ENCODE data around the gene FAXDC2.

FAXDC2 gene

DNA sequence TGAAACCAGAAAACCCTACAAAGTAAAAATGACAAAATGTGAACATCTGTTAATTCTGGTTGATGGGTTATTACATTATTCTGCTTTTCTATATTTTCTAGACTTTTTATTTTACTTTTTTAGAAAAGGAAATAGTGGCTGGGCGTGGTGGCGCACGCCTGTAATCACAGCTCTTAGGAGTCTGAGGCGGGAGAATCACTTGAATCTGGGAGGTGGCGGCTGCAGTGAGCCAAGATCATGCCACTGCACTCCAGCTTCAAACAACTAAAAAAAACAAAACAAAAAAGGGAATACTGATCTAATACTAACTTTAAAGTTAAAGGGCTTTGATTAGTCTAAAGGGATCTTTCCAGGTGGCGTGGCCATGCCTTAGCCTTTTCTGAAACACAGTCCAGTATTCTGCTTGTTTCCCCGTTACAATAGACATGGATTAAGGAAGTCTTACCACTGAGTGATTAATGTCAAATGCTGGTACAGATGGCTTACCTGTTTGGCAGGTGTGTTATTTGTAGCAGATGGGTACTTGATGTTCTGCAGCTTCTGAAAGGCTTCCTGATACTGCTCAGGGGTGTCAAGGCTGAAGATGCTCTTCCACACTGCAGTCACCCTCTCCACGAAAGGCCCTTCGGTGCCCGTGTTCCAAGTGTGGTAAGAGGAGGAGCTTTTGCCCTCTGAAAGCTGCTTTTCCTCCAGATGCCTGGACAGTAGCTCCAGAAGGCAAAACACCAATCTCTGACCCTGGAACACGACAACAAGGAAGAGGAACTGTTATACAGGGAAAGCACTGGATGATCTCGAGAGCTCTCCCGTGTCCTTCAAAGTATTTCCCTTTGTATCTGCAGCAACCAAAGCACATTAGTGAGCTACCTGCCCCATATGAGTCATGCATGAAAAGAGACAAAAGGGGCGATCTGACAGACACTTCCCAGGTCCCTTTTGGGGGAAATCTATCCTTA lies 45.5 kb upstream of the FAXDC2 start:
- H3K4me3 ChIP-seq (ENCODE audit: low read depth, low read length) = no peak overlapping the region
- no peaks in the 10 kb centered on the region for H3K27me3 ChIP-seq (ENCODE audit: insufficient read depth, low read depth, severe bottlenecking)
- H3K27ac ChIP-seq = no peak overlapping the region
- H3K36me3 ChIP-seq = peaks cover 80% of the 10 kb centered on the region
- no peaks in the 10 kb centered on the region for H3K9me3 ChIP-seq (ENCODE audit: severe bottlenecking)
- TF ChIP-seq CTCF (IDR thresholded peaks at IDR 0.05; ENCODE audit: low read depth, low read length) = no peak
- DNase-seq = no peak

GRCh38 chr5:154893381-154893780 lies 43.0 kb upstream of the FAXDC2 start:
- no peak for DNase-seq

GRCh38 chr5:154892369-154892771 lies 42.0 kb upstream of the FAXDC2 start:
- Histone ChIP-seq H3K27me3 (ENCODE audit: insufficient read depth, low read depth, severe bottlenecking) (no peaks in the 10 kb centered on the region), H3K4me3 (ENCODE audit: low read depth, low read length) (no peak overlapping the region), H3K27ac (no peak overlapping the region), H3K9me3 (ENCODE audit: severe bottlenecking) (no peaks in the 10 kb centered on the region), H3K36me3 (peaks cover 79% of the 10 kb centered on the region)
- no peak for DNase-seq
- TF ChIP-seq CTCF (IDR thresholded peaks at IDR 0.05; ENCODE audit: low read depth, low read length) = no peak

More at GRCh38 chr5:154893381-154893780, 43.0 kb upstream of the FAXDC2 start:
- Histone ChIP-seq H3K9me3 (ENCODE audit: severe bottlenecking) (no peaks in the 10 kb centered on the region), H3K27ac (no peak overlapping the region), H3K4me3 (ENCODE audit: low read depth, low read length) (no peak overlapping the region), H3K36me3 (peaks cover 77% of the 10 kb centered on the region), H3K27me3 (ENCODE audit: insufficient read depth, low read depth, severe bottlenecking) (no peaks in the 10 kb centered on the region)
- no peak for TF ChIP-seq CTCF (IDR thresholded peaks at IDR 0.05; ENCODE audit: low read depth, low read length)

- Histone ChIP-seq H3K27me3 (ENCODE audit: insufficient read depth, low read depth, severe bottlenecking) (no peaks in the 10 kb centered on the region), H3K9me3 (ENCODE audit: severe bottlenecking) (peaks cover 7% of the 10 kb centered on the region), H3K27ac (no peak overlapping the region), H3K36me3 (peaks cover 48% of the 10 kb centered on the region), H3K4me3 (ENCODE audit: low read depth, low read length) (no peak overlapping the region)
- no peak for TF ChIP-seq CTCF (IDR thresholded peaks at IDR 0.05; ENCODE audit: low read depth, low read length)
- no peak for DNase-seq
These were observed 35.0 kb upstream of the FAXDC2 start for GRCh38 chr5:154885439-154885838.

DNA sequence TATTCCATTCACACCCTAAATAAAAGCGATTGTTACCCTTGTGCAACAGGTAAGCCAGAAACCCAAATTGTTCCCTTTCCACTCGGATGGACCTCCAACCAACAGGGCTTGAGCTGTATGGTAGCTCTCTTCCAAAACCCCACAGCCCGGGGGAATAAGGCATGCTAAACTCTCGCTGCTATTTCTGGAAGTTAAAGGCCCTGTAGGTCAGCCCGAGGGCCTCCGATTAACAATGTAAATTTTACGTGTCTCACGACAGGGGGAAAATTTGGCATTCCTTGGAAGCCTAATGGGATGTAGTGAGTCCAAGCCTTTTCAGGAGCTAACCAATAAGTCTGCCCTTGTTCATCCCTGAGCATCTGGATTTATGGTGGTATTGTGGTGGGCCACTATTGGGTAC lies 34.0 kb upstream of the FAXDC2 start:
- Histone ChIP-seq H3K9me3 (ENCODE audit: severe bottlenecking) (peaks cover 7% of the 10 kb centered on the region), H3K4me3 (ENCODE audit: low read depth, low read length) (no peak overlapping the region), H3K36me3 (peaks cover 41% of the 10 kb centered on the region)

More for the DNA sequence above, 34.0 kb upstream of the FAXDC2 start:
- no peak for TF ChIP-seq CTCF (IDR thresholded peaks at IDR 0.05; ENCODE audit: low read depth, low read length)
- DNase-seq = no peak
- no peaks in the 10 kb centered on the region for H3K27me3 ChIP-seq (ENCODE audit: insufficient read depth, low read depth, severe bottlenecking)
- no peak overlapping the region for H3K27ac ChIP-seq

All from WERI-Rb-1 (cell line).